CD4-positive, alpha-beta T cell treated with Interleukin-15 for 1 hour (primary cell): ENCODE results near the gene HELT.
"Not testable (repeated sequence)": the region's sequence is repeated elsewhere in the genome, so short reads cannot be mapped to it uniquely, and the experiment has no call there.

Experiments used
- DNase-seq: peaks from one replicate; pipeline ENCODE4 v3.0.0-alpha.2; 2020

The HELT gene, protein sequence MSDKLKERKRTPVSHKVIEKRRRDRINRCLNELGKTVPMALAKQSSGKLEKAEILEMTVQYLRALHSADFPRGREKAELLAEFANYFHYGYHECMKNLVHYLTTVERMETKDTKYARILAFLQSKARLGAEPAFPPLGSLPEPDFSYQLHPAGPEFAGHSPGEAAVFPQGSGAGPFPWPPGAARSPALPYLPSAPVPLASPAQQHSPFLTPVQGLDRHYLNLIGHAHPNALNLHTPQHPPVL

DNA sequence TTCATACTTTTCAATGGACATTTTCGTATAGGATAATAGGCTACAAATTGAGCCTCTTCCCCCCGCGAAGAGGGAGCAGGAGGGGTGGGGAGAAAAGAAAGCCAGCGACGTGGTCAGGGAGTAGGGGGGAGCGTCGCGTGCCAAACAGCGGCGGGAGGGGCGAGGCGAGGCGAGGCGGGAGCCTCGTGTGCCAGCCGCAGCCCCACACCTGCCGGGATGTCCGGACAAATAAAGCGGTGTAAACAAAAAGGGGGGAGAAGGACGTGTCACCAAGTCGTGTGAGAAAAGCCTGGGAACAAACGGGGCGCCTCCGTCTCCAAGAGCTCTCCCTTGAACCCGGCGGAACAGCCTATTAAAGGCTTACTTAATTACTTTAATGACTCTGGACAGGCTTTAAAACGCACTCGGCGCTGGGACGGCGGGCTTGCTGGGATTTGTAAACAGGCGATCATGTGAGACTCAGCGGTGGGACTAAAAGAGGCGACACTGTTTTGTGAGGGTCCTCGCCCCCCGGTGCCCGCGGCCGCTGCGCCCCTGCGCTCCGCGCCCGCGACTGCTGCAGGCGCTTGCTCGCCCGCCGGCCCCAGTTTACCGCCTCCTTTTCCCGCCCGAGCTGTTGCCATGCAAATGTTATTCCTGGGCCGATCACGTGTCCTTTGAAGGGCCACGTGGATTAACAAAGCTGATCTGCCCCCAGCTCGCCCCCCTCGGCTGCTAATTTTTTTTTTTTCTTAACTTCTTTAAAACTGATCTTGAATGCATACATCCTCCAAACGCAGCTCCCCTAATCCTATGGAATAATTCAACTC lies at the start of gene HELT:
Gene HELT (plus strand): TSS at position 527 of the 809 bp plus-strand sequence. CDS start 439 bp downstream, outside the sequence.
- no peak for DNase-seq

DNA sequence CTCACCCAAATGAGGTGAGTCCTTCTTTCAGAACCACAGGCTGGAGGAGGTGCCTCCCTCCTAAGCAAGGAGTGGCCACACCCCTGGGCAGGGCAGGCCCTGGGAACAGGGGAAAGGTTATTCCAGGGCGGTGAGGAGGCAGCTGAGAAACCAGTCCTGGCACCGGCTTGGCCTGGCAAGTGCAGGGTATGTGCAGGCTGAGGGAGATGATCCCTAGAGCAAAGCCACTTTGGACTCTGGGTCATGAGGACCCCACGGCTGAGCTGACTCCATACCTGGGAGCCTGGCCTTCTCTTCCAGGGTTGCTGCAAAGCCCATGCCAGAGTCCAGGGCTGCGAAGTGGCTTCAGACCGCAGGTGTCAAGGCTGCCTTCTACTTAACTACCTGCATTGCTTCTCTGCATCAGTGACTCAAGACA lies 49.5 kb upstream of the HELT start:
- DNase-seq = no peak

DNA sequence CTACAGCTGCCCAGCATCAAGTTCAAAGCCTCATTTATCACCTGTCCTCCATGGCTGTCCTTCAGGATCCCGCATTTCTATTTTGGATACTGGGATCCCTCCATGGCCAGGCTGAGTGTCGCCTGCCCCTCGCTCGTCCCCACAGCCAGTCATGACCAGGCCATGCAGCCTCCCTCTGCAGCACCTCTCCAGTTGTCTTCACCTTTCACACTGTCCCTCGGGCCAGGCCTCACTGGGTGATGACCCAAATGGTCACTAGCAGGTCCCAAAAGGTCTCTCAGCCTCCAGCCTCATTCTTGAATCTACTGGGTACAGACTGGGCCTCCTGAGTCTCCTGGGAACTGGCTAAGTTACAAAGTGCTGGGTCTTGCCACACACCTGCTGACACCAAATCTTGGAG lies 48.7 kb upstream of the HELT start:
- no peak for DNase-seq

DNA sequence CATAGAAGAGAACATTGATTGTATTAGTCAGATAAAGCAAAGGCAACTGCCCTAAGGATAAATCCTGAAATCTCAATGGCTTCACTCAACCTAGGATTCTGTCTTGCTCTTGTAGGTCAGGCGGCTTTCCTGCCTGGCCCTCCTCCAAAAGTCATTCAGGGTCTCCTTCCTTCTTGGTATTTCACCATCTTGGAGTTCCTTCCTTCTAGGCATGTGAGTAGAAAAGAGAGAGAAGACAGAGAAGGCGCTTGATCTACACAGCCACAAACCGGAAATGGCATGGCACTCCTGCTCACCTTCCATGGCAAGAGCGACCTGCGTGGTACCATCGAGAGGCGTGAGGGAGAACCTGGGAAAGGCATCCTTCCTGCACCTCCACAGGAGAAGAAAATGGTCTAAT lies 45.3 kb upstream of the HELT start:
- no peak for DNase-seq

DNA sequence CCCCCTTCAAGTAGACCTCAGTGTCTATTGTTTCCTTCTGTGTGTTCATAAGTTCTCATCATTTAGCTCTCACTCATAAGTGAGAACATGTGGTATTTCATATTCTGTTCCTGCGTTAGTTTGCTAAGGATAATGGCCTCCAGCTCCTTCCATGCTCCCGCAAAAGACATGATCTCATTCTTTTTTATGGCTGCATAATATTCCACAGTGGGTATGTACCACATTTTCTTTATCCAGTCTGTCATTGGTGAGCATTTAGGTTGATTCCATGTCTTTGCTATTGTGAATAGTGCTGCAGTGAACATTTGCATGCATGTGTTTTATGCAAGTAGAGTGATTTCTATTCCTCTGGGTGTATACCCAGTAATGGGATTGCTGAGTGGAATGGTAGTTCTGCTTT lies 41.9 kb upstream of the HELT start:
- not testable (repeated sequence) for DNase-seq

DNA sequence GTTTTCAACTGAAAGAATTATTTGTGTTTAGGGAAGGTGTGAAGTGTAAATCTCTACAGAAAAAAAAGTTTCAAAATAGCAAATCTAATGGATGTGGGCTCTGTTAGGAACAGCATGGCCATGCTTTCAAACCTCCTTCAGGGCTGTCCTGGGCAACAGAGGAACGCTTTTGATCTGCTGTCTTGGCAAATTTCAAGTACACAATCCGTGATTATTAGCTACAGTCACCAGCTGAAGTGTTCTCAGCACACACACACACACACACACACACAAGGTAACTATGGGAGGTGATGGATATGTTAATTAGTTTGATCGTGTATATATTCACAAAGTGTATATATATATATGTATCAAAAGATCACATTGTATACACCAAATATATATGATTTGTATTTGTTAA lies 40.5 kb upstream of the HELT start:
- DNase-seq = no peak

DNA sequence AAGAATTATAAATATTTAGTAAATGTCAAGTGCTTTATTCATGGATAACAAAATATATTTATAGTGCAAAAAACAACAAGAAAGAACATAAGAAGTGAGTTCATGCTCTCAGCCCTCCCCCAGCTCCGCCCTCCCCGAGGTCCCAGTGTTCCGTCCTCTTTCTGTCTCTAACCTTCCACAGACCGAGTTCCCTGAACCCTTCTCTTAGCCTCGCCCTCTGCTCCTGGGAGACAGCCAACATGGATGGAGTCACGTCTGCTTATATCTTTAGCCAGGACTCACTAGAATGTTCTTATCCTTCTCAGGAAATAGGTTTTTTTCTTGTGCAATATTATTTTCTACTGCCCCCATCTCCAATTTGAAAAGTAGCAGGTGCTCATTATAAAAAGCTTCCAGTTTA lies 40.1 kb upstream of the HELT start:
- DNase-seq = no peak

DNA sequence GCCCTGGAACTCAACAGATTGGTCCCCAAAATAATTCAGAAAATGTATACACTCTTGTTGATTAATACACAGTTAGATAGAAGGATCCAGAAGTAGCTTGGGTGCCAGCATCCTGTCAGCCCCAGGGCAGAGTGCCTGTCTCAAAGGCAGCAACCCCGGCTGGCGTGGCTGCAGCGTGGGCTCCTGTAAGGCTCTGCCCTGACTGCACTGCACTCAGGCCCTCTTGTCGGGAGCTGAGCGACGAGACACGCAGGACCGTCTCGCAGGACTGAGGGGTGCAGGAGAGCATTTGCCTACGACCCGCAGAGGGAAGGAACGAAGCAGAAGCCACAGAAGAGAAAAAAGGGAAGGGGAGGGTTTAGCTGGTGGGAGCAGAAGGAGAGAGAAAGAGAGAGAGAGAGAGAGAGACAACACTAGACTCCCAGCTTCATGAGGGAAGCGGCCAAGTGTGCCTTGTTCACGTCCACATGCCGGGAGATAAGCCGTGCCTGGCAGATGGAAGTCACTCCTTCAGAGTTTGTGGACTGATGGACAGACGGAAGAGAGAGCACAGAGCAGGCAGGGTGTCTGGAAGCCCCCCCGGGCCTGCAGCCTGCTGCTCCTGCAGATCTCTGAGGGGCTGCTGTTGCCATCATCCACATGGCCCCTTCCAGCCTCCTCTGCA lies 38.7 kb upstream of the HELT start:
- DNase-seq = no peak

DNA sequence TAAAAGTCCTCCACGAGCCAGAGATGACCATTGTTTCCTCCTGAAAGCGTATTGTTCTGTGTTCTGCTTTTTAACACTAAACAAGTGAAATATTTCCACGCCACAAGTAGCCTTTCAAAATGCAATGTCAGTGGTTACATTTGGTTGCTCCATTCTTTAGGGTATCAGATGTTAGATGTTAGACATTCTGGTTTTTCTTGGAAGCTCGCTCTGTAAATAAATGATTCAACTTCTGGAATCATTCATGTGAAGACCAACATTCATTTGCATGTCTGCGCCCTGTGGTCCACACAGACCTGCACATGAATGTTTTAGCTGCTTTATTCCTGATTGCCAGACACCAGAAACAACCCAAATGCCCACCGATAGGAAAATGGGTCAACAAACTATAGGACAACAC lies 38.0 kb upstream of the HELT start:
- DNase-seq = no peak

DNA sequence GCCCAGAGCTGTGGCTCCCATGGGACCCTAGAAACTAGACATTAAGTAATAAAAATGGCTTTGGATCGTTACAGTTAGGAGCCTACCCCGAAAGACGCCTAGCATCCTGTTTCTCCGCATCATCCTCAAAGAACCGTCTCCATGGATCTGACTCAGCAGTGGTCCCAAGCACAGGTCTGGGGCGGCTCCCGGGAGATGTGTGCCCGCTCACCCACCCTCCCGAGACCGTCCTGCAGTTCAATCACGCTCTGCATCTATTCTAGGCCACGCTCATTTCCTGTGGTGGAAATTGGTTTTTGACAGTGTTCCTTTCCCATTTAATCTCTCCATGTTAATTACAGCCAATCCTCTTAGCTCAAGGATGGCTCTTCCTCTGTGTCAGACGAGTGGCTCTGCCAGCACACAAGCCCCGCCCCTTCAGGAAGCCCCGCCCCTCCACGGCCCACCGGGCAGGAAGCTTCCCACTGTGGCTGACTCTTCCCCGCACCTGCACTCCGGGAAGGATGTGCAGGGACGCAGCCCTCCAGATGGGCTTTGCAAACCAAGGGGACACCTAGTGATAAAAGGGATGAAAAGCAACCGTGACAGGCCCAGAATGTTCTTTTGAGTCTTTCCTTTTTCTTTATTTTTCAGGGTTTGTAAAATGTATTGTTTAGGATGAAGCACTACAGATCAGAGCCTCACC lies 34.5 kb upstream of the HELT start:
- DNase-seq = peak; percentile 61

DNA sequence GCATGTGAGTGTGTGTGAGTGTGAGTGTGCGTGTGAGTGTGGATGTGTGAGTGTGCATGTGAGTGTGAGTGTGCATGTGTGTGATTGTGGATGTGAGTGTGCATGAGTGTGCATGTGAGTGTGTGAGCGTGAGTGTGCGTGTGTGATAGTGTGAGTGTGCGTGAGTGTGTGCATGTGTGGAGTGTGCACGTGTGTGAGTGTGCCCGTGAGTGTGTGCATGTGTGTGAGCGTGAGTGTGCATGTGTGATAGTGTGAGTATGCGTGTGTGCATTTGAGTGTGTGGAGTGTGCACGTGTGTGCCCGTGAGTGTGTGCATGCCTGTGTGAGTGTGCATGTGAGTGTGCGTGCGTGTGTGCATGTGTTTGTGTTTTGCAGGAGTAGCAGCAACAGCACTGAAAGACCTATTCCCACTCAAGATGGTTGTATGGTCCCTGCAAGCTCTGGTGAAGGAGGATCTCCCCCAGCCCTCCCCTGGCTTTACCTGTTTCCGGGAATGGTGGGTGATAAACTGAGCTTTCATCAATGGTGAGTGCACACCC lies 30.7 kb upstream of the HELT start:
- no peak for DNase-seq

DNA sequence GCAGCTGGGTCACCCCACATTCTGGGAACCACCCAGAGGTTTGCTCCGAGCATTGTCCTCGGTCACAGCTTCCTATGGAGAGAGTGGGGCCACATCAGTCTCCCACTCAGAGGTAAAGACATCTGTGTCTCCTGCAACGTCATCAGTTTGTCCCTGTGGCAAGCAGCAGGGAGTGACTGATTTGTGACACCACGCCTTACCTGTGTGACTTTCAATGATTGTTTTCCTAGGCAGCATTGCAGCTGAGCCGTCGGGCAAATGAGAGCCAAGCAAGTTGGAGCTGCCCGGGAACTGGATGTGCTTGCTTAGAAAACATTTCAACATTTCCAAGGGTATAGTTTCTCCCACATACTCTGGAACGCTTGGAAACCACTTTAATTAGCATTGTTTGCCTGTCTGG lies 29.7 kb upstream of the HELT start:
- no peak for DNase-seq

DNA sequence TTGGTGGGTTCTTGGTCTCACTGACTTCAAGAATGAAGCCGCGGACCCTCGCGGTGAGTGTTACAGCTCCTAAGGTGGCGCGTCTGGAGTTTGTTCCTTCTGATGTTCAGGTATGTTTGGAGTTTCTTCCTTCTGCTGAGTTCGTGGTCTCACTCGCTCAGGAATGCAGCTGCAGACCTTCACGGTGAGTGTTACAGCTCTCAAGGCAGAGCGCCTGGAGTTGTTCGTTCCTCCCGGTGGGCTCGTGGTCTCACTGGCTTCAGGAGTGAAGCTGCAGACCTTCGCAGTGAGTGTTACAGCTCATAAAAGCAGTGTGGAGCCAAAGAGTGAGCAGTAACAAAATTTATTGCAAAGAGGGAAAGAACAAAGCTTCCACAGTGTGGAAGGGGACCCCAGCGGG lies 29.0 kb upstream of the HELT start:
- not testable (repeated sequence) for DNase-seq

DNA sequence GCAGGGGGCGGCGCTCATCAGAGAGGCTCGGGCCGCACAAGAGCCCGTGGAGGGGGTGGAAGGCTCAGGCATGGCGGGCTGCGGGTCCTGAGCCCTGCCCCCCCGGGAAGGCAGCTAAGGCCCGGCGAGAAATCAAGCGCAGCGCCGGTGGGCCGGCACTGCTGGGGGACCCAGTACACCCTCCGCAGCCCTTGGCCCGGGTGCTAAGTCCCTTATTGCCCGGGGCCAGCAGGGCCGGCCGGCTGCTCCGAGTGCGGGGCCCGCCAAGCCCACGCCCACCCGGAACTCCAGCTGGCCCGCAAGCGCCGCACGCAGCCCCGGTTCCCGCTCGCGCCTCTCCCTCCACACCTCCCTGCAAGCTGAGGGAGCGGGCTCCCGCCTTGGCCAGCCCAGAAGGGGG lies 28.2 kb upstream of the HELT start:
- DNase-seq = not testable (repeated sequence)

DNA sequence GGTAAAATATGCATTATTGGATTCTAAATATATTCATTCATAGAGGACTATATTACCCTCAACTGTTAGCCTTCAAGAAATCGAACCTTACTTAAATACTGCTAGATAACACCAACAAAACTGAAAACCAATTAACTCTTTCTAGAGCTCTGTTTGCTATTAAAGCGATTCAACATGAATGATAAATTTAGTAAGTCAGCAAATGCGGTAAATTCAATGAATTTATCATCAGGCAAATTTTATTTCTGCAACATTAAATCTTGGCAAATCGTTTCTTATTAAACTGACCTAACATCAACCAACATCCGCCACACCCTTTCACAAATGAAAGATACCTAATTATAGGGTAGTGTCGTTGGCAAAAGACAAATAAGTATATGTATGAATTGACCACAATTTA lies 26.4 kb upstream of the HELT start:
- no peak for DNase-seq

DNA sequence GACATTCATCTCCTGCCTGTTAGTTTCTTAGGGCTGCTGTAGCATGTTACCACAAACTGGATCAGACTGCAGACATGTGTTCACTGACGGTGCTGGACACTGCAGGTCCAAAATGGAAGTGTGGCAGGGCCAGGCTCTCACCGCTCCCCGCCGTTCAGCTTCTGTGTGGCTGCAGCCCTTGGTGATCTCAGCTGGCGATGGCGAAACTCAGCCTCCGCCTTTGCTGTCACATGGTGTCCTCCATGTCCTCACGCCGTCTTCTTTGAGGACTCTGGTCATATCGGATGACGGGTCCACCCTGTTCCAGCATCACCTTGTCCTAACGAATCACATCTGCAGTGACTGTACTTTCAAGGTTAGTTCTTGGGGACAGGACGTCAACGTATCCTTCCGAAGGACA lies 25.9 kb upstream of the HELT start:
- DNase-seq = no peak

DNA sequence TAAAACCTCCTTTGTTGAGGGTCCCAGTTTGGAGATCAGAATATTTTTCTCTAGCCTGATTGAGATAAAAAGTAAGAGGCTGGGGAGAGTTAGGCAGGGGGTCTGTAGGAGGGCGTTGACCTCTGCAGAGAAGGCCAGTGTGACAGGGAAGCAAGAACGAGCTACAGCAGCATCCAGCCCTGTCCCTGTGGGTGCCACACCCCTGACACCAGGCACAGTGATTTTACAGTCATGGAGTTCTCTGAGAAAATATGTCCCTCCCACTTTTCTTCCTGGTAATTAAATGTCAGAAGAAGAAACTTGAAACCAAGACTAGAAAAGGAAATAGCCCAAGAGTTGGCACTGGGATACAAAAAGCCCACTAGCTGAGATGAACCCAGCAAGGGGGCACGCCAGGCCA lies 25.0 kb upstream of the HELT start:
- DNase-seq = no peak

DNA sequence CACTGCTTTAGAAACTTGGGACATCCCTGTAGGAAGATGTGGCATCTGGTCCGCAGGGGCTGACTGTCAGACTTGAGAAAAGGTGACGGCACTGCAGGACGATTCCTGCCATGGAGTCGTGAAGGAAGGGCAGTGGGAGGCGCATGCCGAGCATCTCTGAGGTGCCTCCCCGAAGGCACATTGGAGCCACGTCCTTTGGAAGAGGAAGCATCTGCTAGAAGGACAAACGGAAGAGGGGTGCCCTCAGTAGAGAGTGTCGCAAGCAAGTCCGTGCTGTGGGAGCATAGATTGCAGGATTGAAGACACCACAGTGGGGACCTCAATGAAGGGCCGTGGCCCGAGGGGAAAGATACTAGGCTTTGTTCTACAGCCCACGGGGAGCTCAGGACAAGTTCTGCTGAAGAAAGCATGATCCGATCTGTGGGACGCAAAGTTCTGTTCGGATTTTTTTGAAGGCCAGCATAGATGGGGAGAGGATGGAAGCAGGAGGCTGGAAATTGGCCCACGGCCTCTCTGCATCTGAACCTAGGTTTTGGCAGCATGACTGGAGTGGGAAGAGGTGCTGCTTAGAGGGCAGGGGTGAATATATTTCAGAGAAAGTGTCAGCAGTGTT lies 24.2 kb upstream of the HELT start:
- no peak for DNase-seq

DNA sequence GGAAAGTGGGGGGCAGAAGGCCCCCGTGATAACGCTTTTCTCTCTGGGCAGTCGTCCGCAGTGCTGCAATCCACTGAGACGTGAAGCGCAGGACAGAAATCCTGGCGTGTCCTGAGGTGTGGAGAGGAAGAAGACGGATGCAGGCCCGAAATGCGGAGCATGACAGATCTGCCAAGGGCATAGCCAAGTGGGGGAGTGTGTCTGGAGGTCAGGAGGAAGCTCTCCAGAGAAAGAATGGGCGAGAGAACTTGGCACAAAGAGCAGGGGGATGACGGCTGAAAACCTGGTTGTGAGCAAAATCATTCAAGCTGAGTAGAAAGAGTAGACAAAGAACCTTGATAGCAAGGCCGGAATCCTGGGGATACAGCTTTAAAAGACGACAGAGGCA lies 23.7 kb upstream of the HELT start:
- DNase-seq = no peak

DNA sequence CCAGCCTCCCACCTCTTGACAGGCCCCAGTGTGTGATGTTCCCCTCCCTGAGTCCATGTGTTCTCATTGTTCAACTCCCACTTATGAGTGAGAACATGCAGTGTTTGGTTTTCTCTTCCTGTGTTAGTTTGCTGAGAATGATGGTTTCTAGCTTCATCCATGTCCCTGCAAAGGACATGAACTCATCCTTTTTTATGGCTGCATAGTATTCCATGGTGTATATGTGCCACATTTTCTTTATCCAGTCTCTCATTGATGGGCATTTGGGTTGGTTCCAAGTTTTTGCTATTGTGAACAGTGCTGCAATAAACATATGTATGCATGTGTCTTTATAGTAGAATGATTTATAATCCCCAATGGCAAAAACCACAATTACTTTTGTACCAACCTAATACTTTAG lies 20.6 kb upstream of the HELT start:
- DNase-seq = not testable (repeated sequence)

DNA sequence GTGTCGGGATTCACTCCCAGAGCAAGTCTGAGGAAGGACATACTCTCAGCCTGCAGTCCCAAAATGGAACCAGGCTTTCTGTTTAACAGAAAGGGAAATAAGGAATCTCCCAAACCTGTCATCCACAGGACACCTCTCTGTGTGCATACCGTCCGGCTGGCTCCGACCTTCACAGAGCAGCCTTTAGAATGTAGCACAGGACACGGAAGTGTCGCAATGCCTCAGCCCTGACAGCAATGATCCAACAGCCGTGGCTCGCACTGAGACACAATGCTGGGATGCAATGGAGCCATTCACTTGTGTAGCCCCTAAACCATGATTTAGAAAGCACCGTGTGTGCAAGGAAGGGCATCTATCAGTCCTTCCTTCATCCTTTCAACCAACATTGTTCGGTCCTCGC lies 15.5 kb upstream of the HELT start:
- DNase-seq = no peak

DNA sequence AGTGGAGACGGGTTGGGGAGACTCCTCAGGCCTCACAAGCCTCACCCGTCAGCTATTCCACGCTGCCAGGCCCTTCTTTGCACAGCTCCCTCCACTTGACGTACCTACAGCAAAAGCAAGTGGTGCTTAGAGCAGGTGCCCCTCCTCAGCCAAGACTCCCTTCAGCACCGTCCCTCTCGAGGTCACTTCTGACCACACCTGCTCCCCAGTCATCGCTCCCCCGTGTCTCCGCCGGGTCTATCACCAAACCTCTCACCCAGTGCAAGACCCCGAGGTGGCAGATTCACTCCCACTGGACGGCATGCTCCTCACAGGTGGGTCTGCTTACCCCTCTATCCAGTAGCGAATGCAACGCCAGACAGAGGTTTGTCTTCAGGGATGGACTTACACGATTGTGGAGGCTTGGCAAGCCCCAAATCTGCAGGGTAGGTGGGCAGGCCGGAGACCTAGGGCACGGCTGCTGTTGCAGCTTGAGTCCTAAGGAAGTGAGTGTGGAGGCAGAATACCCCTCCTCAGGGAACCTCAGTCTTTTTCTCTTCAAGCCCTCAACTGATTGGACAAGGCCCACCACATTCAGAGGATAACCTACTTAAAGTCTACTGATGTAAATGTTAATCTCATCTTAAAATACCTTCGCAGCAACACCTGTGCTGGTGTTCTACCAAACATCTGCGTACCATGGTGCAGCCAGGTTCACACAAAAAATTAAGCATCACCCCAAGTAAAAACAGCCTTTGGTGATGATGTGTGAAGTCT lies 14.5 kb upstream of the HELT start:
- no peak for DNase-seq
